ENCODE measurements around the gene ZNF329. TPM values are rescaled to one million over a fixed set of nuclear protein-coding genes. Genes with fewer than 3 reads are reported as not detected.

Gene ZNF329
- total and polyA plus RNA-seq, 2 donors from 2014 or later = 8.4 to 12.5 TPM

GRCh38 chr19:58086825-58087710, 63.5 kb downstream of the ZNF329 start:
- no peaks in the 10 kb centered on the region for H3K4me1 ChIP-seq (ENCODE audit: control insufficient read depth in 2 of 3, insufficient read depth in 2 of 3, low read depth in 1 of 3, low read length in 3 of 3)
- no peak overlapping the region for H3K9ac ChIP-seq (ENCODE audit: low read length in 3 of 3)
- peaks cover 2 to 8% (median 5%) of the 10 kb centered on the region in 3 donors for H3K9me3 ChIP-seq (ENCODE audit: control insufficient read depth in 2 of 3, insufficient read depth in 1 of 3, low read length in 3 of 3)
- FAIRE-seq (no peak), DNase-seq (no peak)
- peaks cover 2 to 28% (median 2%) of the 10 kb centered on the region in 3 donors for H3K36me3 ChIP-seq (ENCODE audit: control insufficient read depth in 2 of 3, insufficient read depth in 3 of 3, low read length in 3 of 3)
- H3K27me3 ChIP-seq (ENCODE audit: control insufficient read depth, insufficient read depth, low read length) = no peaks in the 10 kb centered on the region
- no peak overlapping the region for H3K4me3 ChIP-seq (ENCODE audit: low read length in 3 of 3)
- intact Hi-C loops (cut with DNase I) = no loop called here
- TF ChIP-seq CTCF (IDR thresholded peaks at IDR 0.05; ENCODE audit: borderline replicate concordance, extremely low read depth, insufficient read depth) = no peak
- H3K27ac ChIP-seq (ENCODE audit: low read depth in 2 of 2, low read length in 2 of 2) = no peak overlapping the region

- Histone ChIP-seq H3K27me3 (ENCODE audit: control insufficient read depth, insufficient read depth, low read length) (no peaks in the 10 kb centered on the region), H3K27ac (ENCODE audit: low read depth in 2 of 2, low read length in 2 of 2) (no peak overlapping the region), H3K4me1 (ENCODE audit: control insufficient read depth in 2 of 3, insufficient read depth in 2 of 3, low read depth in 1 of 3, low read length in 3 of 3) (no peaks in the 10 kb centered on the region), H3K36me3 (ENCODE audit: control insufficient read depth in 2 of 3, insufficient read depth in 3 of 3, low read length in 3 of 3) (peaks cover 2 to 28% (median 2%) of the 10 kb centered on the region in 3 donors), H3K9ac (ENCODE audit: low read length in 3 of 3) (no peak overlapping the region), H3K9me3 (ENCODE audit: control insufficient read depth in 2 of 3, insufficient read depth in 1 of 3, low read length in 3 of 3) (peaks cover 2 to 8% (median 5%) of the 10 kb centered on the region in 3 donors), H3K4me3 (ENCODE audit: low read length in 3 of 3) (no peak overlapping the region)
- FAIRE-seq = no peak
- no peak for TF ChIP-seq CTCF (IDR thresholded peaks at IDR 0.05; ENCODE audit: borderline replicate concordance, extremely low read depth, insufficient read depth)
- no peak for DNase-seq
- intact Hi-C loops (cut with DNase I) = no loop called here
These were observed 65.2 kb downstream of the ZNF329 start for GRCh38 chr19:58085348-58085875.

- intact Hi-C loops (cut with DNase I) = no loop called here
- DNase-seq (no peak), FAIRE-seq (no peak)
- peaks cover 2 to 8% (median 5%) of the 10 kb centered on the region in 3 donors for H3K9me3 ChIP-seq (ENCODE audit: control insufficient read depth in 2 of 3, insufficient read depth in 1 of 3, low read length in 3 of 3)
- no peak overlapping the region for H3K27ac ChIP-seq (ENCODE audit: low read depth in 2 of 2, low read length in 2 of 2)
- H3K9ac ChIP-seq (ENCODE audit: low read length in 3 of 3) = no peak overlapping the region
- peaks cover 2 to 28% (median 2%) of the 10 kb centered on the region in 3 donors for H3K36me3 ChIP-seq (ENCODE audit: control insufficient read depth in 2 of 3, insufficient read depth in 3 of 3, low read length in 3 of 3)
- no peak overlapping the region for H3K4me3 ChIP-seq (ENCODE audit: low read length in 3 of 3)
- no peak for TF ChIP-seq CTCF (IDR thresholded peaks at IDR 0.05; ENCODE audit: borderline replicate concordance, extremely low read depth, insufficient read depth)
- H3K4me1 ChIP-seq (ENCODE audit: control insufficient read depth in 2 of 3, insufficient read depth in 2 of 3, low read depth in 1 of 3, low read length in 3 of 3) = no peaks in the 10 kb centered on the region
- no peaks in the 10 kb centered on the region for H3K27me3 ChIP-seq (ENCODE audit: control insufficient read depth, insufficient read depth, low read length)
These were observed 65.8 kb downstream of the ZNF329 start for GRCh38 chr19:58084596-58085347.

Measured in kidney (tissue), 14 donors.